Activated B cell treated with CpG ODN at 0.5 μM for 24 hours (primary cell): Measurements from ENCODE around the gene LDLRAD3. TPM values are rescaled to one million over a fixed set of nuclear protein-coding genes. Genes with fewer than 3 reads are reported as not detected.

Source experiments
- ATAC-seq: fragments of 200-7000 bp; cut with Tn5 transposase; one replicate; pipeline ENCODE4 v1.10.0; 2021; ENCODE audit warnings: low read depth, mild to moderate bottlenecking, moderate library complexity
- CTCF ChIA-PET: fragments of 350-600 bp; sonication (Branson Sonifier 250); formaldehyde crosslinking; loops from one replicate; lab custom pipeline; 2021; ENCODE audit warnings: antibody characterized with exemption; lab: Charles Lee
- POLR2A ChIA-PET: fragments of 350-600 bp; sonication (Branson Sonifier 250); formaldehyde crosslinking; loops from one replicate; lab custom pipeline; 2021; ENCODE audit warnings: antibody characterized with exemption; lab: Charles Lee
- DNase-seq: peaks from one replicate; pipeline ENCODE4 v3.0.0; 2022
- H3K27ac Mint-ChIP-seq: one replicate; pipeline ENCODE4 v1.8.0; 2020; ENCODE audit warnings: mixed read lengths
- H3K27me3 Mint-ChIP-seq: one replicate; pipeline ENCODE4 v1.8.0; 2021; ENCODE audit warnings: mixed read lengths
- H3K36me3 Mint-ChIP-seq: one replicate; pipeline ENCODE4 v1.8.0; 2021; ENCODE audit warnings: low read depth, mixed read lengths
- H3K4me1 Mint-ChIP-seq: one replicate; pipeline ENCODE4 v1.8.0; 2021; ENCODE audit warnings: mixed read lengths
- H3K4me3 Mint-ChIP-seq: one replicate; pipeline ENCODE4 v1.8.0; 2020; ENCODE audit warnings: mild to moderate bottlenecking, mixed read lengths
- H3K9me3 Mint-ChIP-seq: one replicate; pipeline ENCODE4 v1.8.0; 2020; ENCODE audit warnings: mixed read lengths
- CTCF ChIP-seq: fragments of 200-600 bp; IDR thresholded peaks from one replicate; pipeline ENCODE4 v1.8.0; 2022; ENCODE audit warnings: antibody characterized with exemption, mild to moderate bottlenecking
- intact Hi-C: fragments of 100-400 bp; cut with micrococcal nuclease; formaldehyde crosslinking; loops from one replicate; pipeline ENCODE4 v1.15.1; 2024
- total RNA-seq: library from RNA; stranded (reverse); gene quantifications from 2 replicates; pipeline ENCODE4 v1.2.3, GENCODE V29; 2022

LDLRAD3 gene
- total RNA-seq, 1 donor from 2014 or later = not detected

GRCh38 chr11:36074941-36075431 is 131.1 kb downstream of the LDLRAD3 start:
- ChIA-PET CTCF (no interaction called here), POLR2A (no interaction called here)
- TF ChIP-seq CTCF = no peak

GRCh38 chr11:36077368-36077767 is 133.5 kb downstream of the LDLRAD3 start:
- intact Hi-C loops = no loop called here
- TF ChIP-seq CTCF = no peak
- ChIA-PET POLR2A (no interaction called here), CTCF (no interaction called here)
- H3K9me3 Mint-ChIP-seq = no peaks in the 10 kb centered on the region
- H3K27ac Mint-ChIP-seq = no peak overlapping the region
- H3K36me3 Mint-ChIP-seq = no peaks in the 10 kb centered on the region
- no peak overlapping the region for H3K4me3 Mint-ChIP-seq
- no peak for DNase-seq
- no peaks in the 10 kb centered on the region for H3K4me1 Mint-ChIP-seq
- H3K27me3 Mint-ChIP-seq = peaks cover 4% of the 10 kb centered on the region
- ATAC-seq = no peak

More at GRCh38 chr11:36074941-36075431, 131.1 kb downstream of the LDLRAD3 start:
- no peak overlapping the region for H3K4me3 Mint-ChIP-seq
- H3K27me3 Mint-ChIP-seq = peaks cover 7% of the 10 kb centered on the region
- no peak for ATAC-seq
- no peaks in the 10 kb centered on the region for H3K4me1 Mint-ChIP-seq
- DNase-seq = no peak
- H3K27ac Mint-ChIP-seq = no peak overlapping the region
- H3K36me3 Mint-ChIP-seq = no peaks in the 10 kb centered on the region
- H3K9me3 Mint-ChIP-seq = no peaks in the 10 kb centered on the region
- intact Hi-C loops = no loop called here

- DNase-seq (no peak), ATAC-seq (no peak)
- POLR2A ChIA-PET = no interaction called here
- no peaks in the 10 kb centered on the region for H3K36me3 Mint-ChIP-seq
- H3K27me3 Mint-ChIP-seq = peaks cover 6% of the 10 kb centered on the region
- H3K9me3 Mint-ChIP-seq = peaks cover 2% of the 10 kb centered on the region
- TF ChIP-seq CTCF = no peak
- intact Hi-C loops = no loop called here
- no peak overlapping the region for H3K4me3 Mint-ChIP-seq
- no peak overlapping the region for H3K27ac Mint-ChIP-seq
- no peaks in the 10 kb centered on the region for H3K4me1 Mint-ChIP-seq
- CTCF ChIA-PET = no interaction called here
Measured at GRCh38 chr11:36077886-36078685, 134.2 kb downstream of the LDLRAD3 start.

GRCh38 chr11:36078686-36079055 is 134.8 kb downstream of the LDLRAD3 start:
- no peaks in the 10 kb centered on the region for H3K36me3 Mint-ChIP-seq
- POLR2A ChIA-PET = no interaction called here
- no peak for TF ChIP-seq CTCF
- ATAC-seq = no peak
- no peak for DNase-seq
- H3K27ac Mint-ChIP-seq = no peak overlapping the region
- intact Hi-C loops = no loop called here
- CTCF ChIA-PET = no interaction called here
- H3K27me3 Mint-ChIP-seq = peaks cover 6% of the 10 kb centered on the region
- H3K4me3 Mint-ChIP-seq = no peak overlapping the region
- H3K9me3 Mint-ChIP-seq = peaks cover 2% of the 10 kb centered on the region
- H3K4me1 Mint-ChIP-seq = no peaks in the 10 kb centered on the region

- Mint-ChIP-seq H3K9me3 (peaks cover 8% of the 10 kb centered on the region), H3K27ac (no peak overlapping the region), H3K4me3 (no peak overlapping the region), H3K4me1 (no peaks in the 10 kb centered on the region), H3K36me3 (no peaks in the 10 kb centered on the region), H3K27me3 (peaks cover 1% of the 10 kb centered on the region)
- no peak for TF ChIP-seq CTCF
- POLR2A ChIA-PET = no interaction called here
- ATAC-seq = no peak
- intact Hi-C loops = no loop called here
- DNase-seq = no peak
- CTCF ChIA-PET = no interaction called here
Measured at GRCh38 chr11:36079878-36080675, 136.2 kb downstream of the LDLRAD3 start.
